IMR-90 (cell line): ENCODE measurements around the gene EDEM1. TPM values are rescaled to one million over a fixed set of nuclear protein-coding genes. Genes with fewer than 3 reads are reported as not detected.

Experiments used
- ATAC-seq: fragments of 200-7000 bp; cut with Tn5 transposase; 2 replicates; pipeline ENCODE4 v1.9.1; 2020; ENCODE audit warnings: low read depth, mild to moderate bottlenecking, moderate library complexity
- BruUV-seq: library from RNA; stranded (reverse); fragments of 400-500 nt; replicated peaks from 2 replicates; lab custom pipeline; 2021; lab: Mats Ljungman, UMichigan
- CTCF ChIA-PET: fragments of 300-600 bp; formaldehyde crosslinking; extraction: SDS; loops from one replicate; lab custom pipeline; 2021; ENCODE audit warnings: antibody characterized with exemption; lab: Yijun Ruan, JAX
- POLR2A ChIA-PET: fragments of 300-600 bp; sonication (Branson Sonifier 250); formaldehyde crosslinking; loops from one replicate; lab custom pipeline; 2022; ENCODE audit warnings: antibody characterized with exemption; ENCODE audit not compliant: unreplicated experiment; lab: Charles Lee
- DNase-seq: peaks from one replicate; pipeline ENCODE4 v3.0.0; 2013
- H2AFZ ChIP-seq: replicated peaks from 2 replicates; pipeline ENCODE3; 2013; ENCODE audit warnings: low read length, mild to moderate bottlenecking; ENCODE audit not compliant: poor library complexity
- H2AK5ac ChIP-seq: 2 replicates; pipeline ENCODE4 v1.6.1; 2013; ENCODE audit warnings: low read depth, low read length, inconsistent platforms
- H2AK9ac ChIP-seq: replicated peaks from 2 replicates; pipeline ENCODE3; 2013; ENCODE audit warnings: mild to moderate bottlenecking, low read depth, low read length, moderate library complexity; ENCODE audit not compliant: poor library complexity
- H2BK120ac ChIP-seq: 2 replicates; pipeline ENCODE4 v1.6.1; 2013; ENCODE audit warnings: low read depth, low read length, inconsistent platforms
- H2BK15ac ChIP-seq: 3 replicates; pipeline ENCODE4 v1.6.1; 2013; ENCODE audit warnings: low read depth, low read length, inconsistent platforms
- H2BK20ac ChIP-seq: 2 replicates; pipeline ENCODE4 v1.6.1; 2013; ENCODE audit warnings: low read depth, mild to moderate bottlenecking, inconsistent platforms, low read length, moderate library complexity
- H2BK5ac ChIP-seq: 2 replicates; pipeline ENCODE4 v1.6.1; 2013; ENCODE audit warnings: mild to moderate bottlenecking, low read depth, low read length, inconsistent platforms; ENCODE audit not compliant: poor library complexity, severe bottlenecking
- H3K14ac ChIP-seq: replicated peaks from 2 replicates; pipeline ENCODE4 v1.6.1; 2013; ENCODE audit warnings: low read depth, low read length, inconsistent platforms
- H3K18ac ChIP-seq: 2 replicates; pipeline ENCODE4 v1.6.1; 2013; ENCODE audit warnings: low read depth, low read length, control low read depth
- H3K23ac ChIP-seq: 2 replicates; pipeline ENCODE4 v1.6.1; 2013; ENCODE audit warnings: low read depth, low read length, inconsistent platforms
- H3K27ac ChIP-seq: 2 replicates; pipeline ENCODE4 v1.5.1; 2013; ENCODE audit warnings: mild to moderate bottlenecking, control low read depth, low read length; ENCODE audit not compliant: insufficient read depth
- H3K27me3 ChIP-seq: 2 replicates; pipeline ENCODE4 v1.6.1; 2013; ENCODE audit warnings: low read length; ENCODE audit not compliant: control insufficient read depth, insufficient read depth
- H3K36me3 ChIP-seq: 2 replicates; pipeline ENCODE4 v1.6.1; 2013; ENCODE audit warnings: low read length, mixed read lengths; ENCODE audit not compliant: control insufficient read depth, insufficient read depth
- H3K4ac ChIP-seq: 2 replicates; pipeline ENCODE4 v1.6.1; 2013; ENCODE audit warnings: low read depth, low read length, inconsistent platforms
- H3K4me1 ChIP-seq: 2 replicates; pipeline ENCODE4 v1.6.1; 2013; ENCODE audit warnings: low read length, mixed read lengths; ENCODE audit not compliant: control insufficient read depth, insufficient read depth
- H3K4me2 ChIP-seq: 2 replicates; pipeline ENCODE4 v1.6.1; 2013; ENCODE audit warnings: low read depth, mild to moderate bottlenecking, control low read depth, low read length, moderate library complexity
- H3K4me3 ChIP-seq: 2 replicates; pipeline ENCODE4 v1.5.1; 2013; ENCODE audit warnings: low read depth, mild to moderate bottlenecking, control low read depth, low read length, moderate library complexity; ENCODE audit not compliant: insufficient read depth
- H3K56ac ChIP-seq: 2 replicates; pipeline ENCODE4 v1.6.1; 2013; ENCODE audit warnings: low read length, inconsistent platforms; ENCODE audit not compliant: insufficient read depth; ENCODE audit errors: extremely low read depth
- H3K79me1 ChIP-seq, 2 experiments: 2 replicates each; pipeline ENCODE4 v1.6.1; 2013; ENCODE audit warnings: low read length in 2 of 2, inconsistent platforms in 1 of 2, low read depth in 1 of 2
- H3K9ac ChIP-seq: 2 replicates; pipeline ENCODE4 v1.6.1; 2013; ENCODE audit warnings: low read depth, low read length, control low read depth
- H3K9me1 ChIP-seq: 2 replicates; pipeline ENCODE4 v1.6.1; 2013; ENCODE audit warnings: low read length, inconsistent platforms; ENCODE audit not compliant: insufficient read depth
- H3K9me3 ChIP-seq: 2 replicates; pipeline ENCODE4 v1.6.1; 2013; ENCODE audit warnings: low read length; ENCODE audit not compliant: control insufficient read depth, insufficient read depth
- H4K20me1 ChIP-seq: 2 replicates; pipeline ENCODE4 v1.6.1; 2013; ENCODE audit warnings: low read length, inconsistent platforms; ENCODE audit not compliant: insufficient read depth
- H4K5ac ChIP-seq: 2 replicates; pipeline ENCODE4 v1.6.1; 2013; ENCODE audit warnings: mild to moderate bottlenecking, low read depth, low read length, control low read depth
- H4K8ac ChIP-seq, 2 experiments: 2 replicates each; pipeline ENCODE4 v1.6.1; 2013; ENCODE audit warnings: low read depth in 2 of 2, low read length in 2 of 2, control low read depth in 1 of 2, inconsistent platforms in 1 of 2
- H4K91ac ChIP-seq: 2 replicates; pipeline ENCODE4 v1.6.1; 2013; ENCODE audit warnings: low read depth, low read length, inconsistent platforms; ENCODE audit not compliant: insufficient read depth
- BHLHE40 ChIP-seq: fragments of 150-350 bp; IDR thresholded peaks from 2 replicates; pipeline ENCODE4 v1.6.1; 2016; ENCODE audit warnings: mild to moderate bottlenecking, low read depth, low read length
- CEBPB ChIP-seq: IDR thresholded peaks from 2 replicates; pipeline ENCODE4 v1.6.1; 2012; ENCODE audit warnings: low read depth, low read length, improper control_type of control experiment
- CHD1 ChIP-seq: IDR thresholded peaks from 2 replicates; pipeline ENCODE4 v1.6.1; 2012; ENCODE audit warnings: low read depth, low read length, improper control_type of control experiment
- CTCF ChIP-seq: conservative IDR thresholded peaks from 2 replicates; pipeline ENCODE4 v1.5.1; 2012; ENCODE audit warnings: mild to moderate bottlenecking, low read depth, low read length, improper control_type of control experiment
- FOS ChIP-seq: fragments of 150-350 bp; IDR thresholded peaks from 2 replicates; pipeline ENCODE4 v1.6.1; 2016; ENCODE audit warnings: low read depth, low read length
- MAFK ChIP-seq: IDR thresholded peaks from 2 replicates; pipeline ENCODE4 v1.6.1; 2012; ENCODE audit warnings: low read depth, low read length, improper control_type of control experiment
- MAZ ChIP-seq: IDR thresholded peaks from 2 replicates; pipeline ENCODE4 v1.6.1; 2012; ENCODE audit warnings: low read depth, mild to moderate bottlenecking, low read length, improper control_type of control experiment, moderate library complexity, borderline replicate concordance
- MXI1 ChIP-seq: IDR thresholded peaks from 2 replicates; pipeline ENCODE4 v1.6.1; 2012; ENCODE audit warnings: low read depth, mild to moderate bottlenecking, low read length, moderate library complexity, borderline replicate concordance
- NFE2L2 ChIP-seq: fragments of 150-350 bp; IDR thresholded peaks from 2 replicates; pipeline ENCODE4 v1.6.1; 2016; ENCODE audit warnings: low read depth, mild to moderate bottlenecking, low read length
- POLR2A ChIP-seq: IDR thresholded peaks from 2 replicates; pipeline ENCODE4 v1.6.1; 2012; ENCODE audit warnings: mild to moderate bottlenecking, low read depth, low read length
- RAD21 ChIP-seq: IDR thresholded peaks from 2 replicates; pipeline ENCODE4 v1.6.1; 2012; ENCODE audit warnings: low read length, improper control_type of control experiment
- RCOR1 ChIP-seq: IDR thresholded peaks from 2 replicates; pipeline ENCODE4 v1.6.1; 2012; ENCODE audit warnings: mild to moderate bottlenecking, low read length, improper control_type of control experiment; ENCODE audit not compliant: insufficient replicate concordance
- RFX5 ChIP-seq: IDR thresholded peaks from 2 replicates; pipeline ENCODE4 v1.8.0; 2012; ENCODE audit warnings: low read depth, mild to moderate bottlenecking, low read length, moderate library complexity
- SMC3 ChIP-seq: fragments of 150-350 bp; IDR thresholded peaks from 2 replicates; pipeline ENCODE4 v1.6.1; 2016; ENCODE audit warnings: low read depth, mild to moderate bottlenecking, antibody characterized with exemption, low read length, moderate library complexity
- dilution Hi-C: fragments of 300-500 bp; cut with HindIII; formaldehyde crosslinking; loops from one replicate; pipeline ENCODE4 v1.14.3; 2018; ENCODE audit warnings: low sequenced_read_pairs; ENCODE audit not compliant: unreplicated experiment
- in situ Hi-C: fragments of 300-500 bp; cut with MboI; formaldehyde crosslinking; loops from 3 replicates; pipeline ENCODE4 v1.14.3; 2019; ENCODE audit warnings: low sequenced_read_pairs, inconsistent platforms, mixed read lengths
- intact Hi-C: fragments of 100-400 bp; cut with micrococcal nuclease; formaldehyde crosslinking; loops from 2 replicates; pipeline ENCODE4 v1.10.0; 2022
- polyA plus RNA-seq, 3 experiments: library from polyadenylated mRNA; depleted of rRNA; stranded (reverse); fragments of >200 nt; gene quantifications; 2 replicates each; pipeline ENCODE4 v1.2.3, GENCODE V29; 2012; ENCODE audit warnings: low replicate concordance in 1 of 3
- total RNA-seq: library from RNA; depleted of rRNA; stranded (reverse); fragments of >200 nt; gene quantifications from 2 replicates; pipeline ENCODE4 v1.2.3, GENCODE V29; 2012
- TF ChIP-seq, protein P1 (sequence below): fragments of 150-350 bp; IDR thresholded peaks from 2 replicates; pipeline ENCODE4 v1.6.1; 2016; ENCODE audit warnings: low read depth, mild to moderate bottlenecking, low read length, moderate library complexity, borderline replicate concordance
- TF ChIP-seq, protein P2 (sequence below): fragments of 150-350 bp; IDR thresholded peaks from 2 replicates; pipeline ENCODE4 v1.6.1; 2017; ENCODE audit warnings: mild to moderate bottlenecking, antibody characterized with exemption, low read length, low read depth

Gene EDEM1
- total and polyA plus RNA-seq, 2 of the 4 experiments (the other 2 are of a cell fraction): 23.5 to 27.0 TPM

GRCh38 chr3:5245927-5246326 is 58.4 kb downstream of the EDEM1 start:
- Histone ChIP-seq H4K5ac (no peak overlapping the region), H4K91ac (no peak overlapping the region), H2AK5ac (no peak overlapping the region), H2BK20ac (no peak overlapping the region), H3K9me1 (no peaks in the 10 kb centered on the region), H4K20me1 (no peaks in the 10 kb centered on the region), H3K36me3 (no peaks in the 10 kb centered on the region), H3K9ac (no peak overlapping the region), H3K4ac (no peak overlapping the region), H3K56ac (no peak overlapping the region), H3K4me1 (no peaks in the 10 kb centered on the region), H2AK9ac (no peak overlapping the region), H3K79me1 (no peaks in the 10 kb centered on the region), H3K18ac (no peak overlapping the region), H3K9me3 (no peaks in the 10 kb centered on the region), H2AFZ (no peak overlapping the region), H3K4me2 (no peak overlapping the region), H3K4me3 (no peak overlapping the region), H2BK15ac (no peak overlapping the region), H2BK120ac (no peak overlapping the region), H3K27me3 (0 out of 2 replicates have a peak, but pooled peaks cover 2% of the 10 kb centered on the region), H2BK5ac (no peak overlapping the region), H4K8ac (no peak overlapping the region), H3K27ac (no peak overlapping the region), H3K14ac (no peak overlapping the region), H3K23ac (no peak overlapping the region)
- no TSS peak for BruUV-seq
- in situ Hi-C loops (no loop called here), dilution Hi-C loops (no loop called here), intact Hi-C loops (no loop called here)
- DNase-seq (no peak), ATAC-seq (no peak)
- TF ChIP-seq MAFK (no peak), MAZ (no peak), RCOR1 (no peak), CHD1 (no peak), SMC3 (no peak), RAD21 (no peak), CTCF (no peak), RFX5 (no peak), MXI1 (no peak), FOS (no peak), BHLHE40 (no peak), POLR2A (no peak), NFE2L2 (no peak), CEBPB (no peak)
- TF ChIP-seq, protein P1, sequence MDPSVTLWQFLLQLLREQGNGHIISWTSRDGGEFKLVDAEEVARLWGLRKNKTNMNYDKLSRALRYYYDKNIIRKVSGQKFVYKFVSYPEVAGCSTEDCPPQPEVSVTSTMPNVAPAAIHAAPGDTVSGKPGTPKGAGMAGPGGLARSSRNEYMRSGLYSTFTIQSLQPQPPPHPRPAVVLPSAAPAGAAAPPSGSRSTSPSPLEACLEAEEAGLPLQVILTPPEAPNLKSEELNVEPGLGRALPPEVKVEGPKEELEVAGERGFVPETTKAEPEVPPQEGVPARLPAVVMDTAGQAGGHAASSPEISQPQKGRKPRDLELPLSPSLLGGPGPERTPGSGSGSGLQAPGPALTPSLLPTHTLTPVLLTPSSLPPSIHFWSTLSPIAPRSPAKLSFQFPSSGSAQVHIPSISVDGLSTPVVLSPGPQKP: no peak
- TF ChIP-seq, protein P2, sequence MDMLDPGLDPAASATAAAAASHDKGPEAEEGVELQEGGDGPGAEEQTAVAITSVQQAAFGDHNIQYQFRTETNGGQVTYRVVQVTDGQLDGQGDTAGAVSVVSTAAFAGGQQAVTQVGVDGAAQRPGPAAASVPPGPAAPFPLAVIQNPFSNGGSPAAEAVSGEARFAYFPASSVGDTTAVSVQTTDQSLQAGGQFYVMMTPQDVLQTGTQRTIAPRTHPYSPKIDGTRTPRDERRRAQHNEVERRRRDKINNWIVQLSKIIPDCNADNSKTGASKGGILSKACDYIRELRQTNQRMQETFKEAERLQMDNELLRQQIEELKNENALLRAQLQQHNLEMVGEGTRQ: no peak
- ChIA-PET POLR2A (no interaction called here), CTCF (interaction anchor here (0.6 kb wide), 1 partner anchor 1113 kb away, joined by 3 read pairs; no protein-coding TSS in a partner anchor)
